Small intestine (tissue), 7 donors: ENCODE data around the gene DRGX. TPM values are rescaled to one million over a fixed set of nuclear protein-coding genes. Genes with fewer than 3 reads are reported as not detected.

Experiments
- DNase-seq, 2 donors: peaks; one replicate each; pipeline versions ENCODE4 v3.0.0 to v3.0.0-alpha.2; 2013
- FAIRE-seq: peaks from 2 replicates; lab custom pipeline; 2012; peaks lifted over from hg19 to GRCh38; lab: Jason Lieb, UNC
- H3K27ac ChIP-seq, 3 donors: one replicate each; pipeline ENCODE4 v1.5.1; 2013; ENCODE audit warnings: low read length in 2 of 3, mild to moderate bottlenecking in 2 of 3, control low read depth in 1 of 3, inconsistent platforms in 1 of 3, low read depth in 1 of 3, moderate library complexity in 1 of 3
- H3K27me3 ChIP-seq, 3 donors: one replicate each; pipeline ENCODE4 v1.6.1; 2013; ENCODE audit warnings: low read length in 3 of 3, inconsistent platforms in 1 of 3; ENCODE audit not compliant: control insufficient read depth in 3 of 3, insufficient read depth in 3 of 3
- H3K36me3 ChIP-seq, 3 donors: one replicate each; pipeline ENCODE4 v1.6.1; 2013; ENCODE audit warnings: low read length in 3 of 3, inconsistent platforms in 1 of 3, low read depth in 1 of 3, mild to moderate bottlenecking in 1 of 3, moderate library complexity in 1 of 3; ENCODE audit not compliant: control insufficient read depth in 3 of 3, insufficient read depth in 2 of 3
- H3K4me1 ChIP-seq, 3 donors: one replicate each; pipeline ENCODE4 v1.6.1; 2013; ENCODE audit warnings: low read length in 2 of 3, inconsistent platforms in 1 of 3, low read depth in 1 of 3, mild to moderate bottlenecking in 1 of 3, moderate library complexity in 1 of 3; ENCODE audit not compliant: control insufficient read depth in 3 of 3, insufficient read depth in 2 of 3
- H3K4me3 ChIP-seq, 3 donors: one replicate each; pipeline ENCODE4 v1.5.1; 2013; ENCODE audit warnings: low read length in 3 of 3, control low read depth in 1 of 3, inconsistent platforms in 1 of 3, low read depth in 1 of 3, mild to moderate bottlenecking in 1 of 3, moderate library complexity in 1 of 3
- H3K9me3 ChIP-seq, 2 donors: one replicate each; pipeline ENCODE4 v1.6.1; 2013; ENCODE audit warnings: low read depth in 1 of 2, low read length in 1 of 2; ENCODE audit not compliant: control insufficient read depth in 2 of 2, insufficient read depth in 1 of 2
- WGBS, 3 donors: extraction: QIAGEN DNeasy Blood & Tissue Kit; methylation state at CpG; one replicate each; pipeline ENCODE4 v1.1.7; 2013; 5-methylcytosine and 5-hydroxymethylcytosine counted together
- polyA plus RNA-seq, 4 donors: library from polyadenylated mRNA; stranded (reverse) in 3 of 4; unstranded in 1 of 4; fragments of 200-250 nt in 3 of 4; fragments of 120-200 nt in 1 of 4; gene quantifications; one replicate each; pipeline versions ENCODE4 v1.2.1 to v1.2.3, GENCODE V29; 2013
- donor health status: healthy with polysubstance abuse.
- donor health status: control.
- donor health status: control.
- donor health status: Bipolar disorder and iron deficiency.
- donor health status: healthy.

The DRGX gene
- polyA plus RNA-seq, 4 donors = not detected

- Histone ChIP-seq H3K4me1 (no peaks in the 10 kb centered on the region), H3K9me3 (peaks cover 0 to 10% of the 10 kb centered on the region in 2 donors), H3K36me3 (no peaks in the 10 kb centered on the region), H3K27me3 (peaks cover 0 to 2% (median 0%) of the 10 kb centered on the region in 3 donors), H3K27ac (no peak overlapping the region), H3K4me3 (no peak overlapping the region)
- WGBS, 3 donors = 40 to 73% (median 68%) methylated on average over 4 of the region's 4 CpGs
- DNase-seq (no peak), FAIRE-seq (no peak)
Observed at GRCh38 chr10:49351669-49352068, 44.2 kb downstream of the DRGX start.

- FAIRE-seq = no peak
- no peak overlapping the region for H3K4me3 ChIP-seq
- H3K9me3 ChIP-seq = peaks cover 0 to 10% of the 10 kb centered on the region in 2 donors
- H3K27me3 ChIP-seq = peaks cover 0 to 2% (median 0%) of the 10 kb centered on the region in 3 donors
- no peak overlapping the region for H3K27ac ChIP-seq
- H3K4me1 ChIP-seq = no peaks in the 10 kb centered on the region
- DNase-seq = no peak
- H3K36me3 ChIP-seq = no peaks in the 10 kb centered on the region
- 76 to 81% (median 80%) methylated on average over 4 of the region's 4 CpGs for WGBS, 3 donors
Observed at GRCh38 chr10:49350846-49351532, 44.9 kb downstream of the DRGX start.

DNA sequence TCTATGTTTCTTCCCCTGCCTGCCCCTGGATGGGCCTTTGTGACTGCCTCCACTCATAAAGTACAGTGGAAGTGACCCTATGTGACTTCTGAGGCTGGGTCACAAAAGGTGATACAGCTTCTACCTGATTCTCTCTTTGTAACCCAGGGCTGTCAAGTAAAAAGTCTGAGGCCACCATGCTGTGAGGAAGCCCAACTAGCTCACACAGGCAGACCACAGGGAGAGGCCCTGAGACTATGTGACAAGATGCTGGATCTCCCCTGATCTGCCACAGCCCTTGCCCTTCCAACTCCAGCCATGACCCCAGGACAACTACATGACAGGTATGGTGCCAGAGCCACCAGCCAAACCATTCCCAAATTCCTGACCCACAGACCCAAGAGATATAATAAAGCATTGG, 45.8 kb downstream of the DRGX start:
- H3K27me3 ChIP-seq = peaks cover 0 to under 1% (median 0%) of the 10 kb centered on the region in 3 donors
- DNase-seq (no peak), FAIRE-seq (no peak)
- no peaks in the 10 kb centered on the region for H3K4me1 ChIP-seq
- peaks cover 0 to 10% of the 10 kb centered on the region in 2 donors for H3K9me3 ChIP-seq
- H3K4me3 ChIP-seq = no peak overlapping the region
- H3K36me3 ChIP-seq = no peaks in the 10 kb centered on the region
- H3K27ac ChIP-seq = no peak overlapping the region

DNA sequence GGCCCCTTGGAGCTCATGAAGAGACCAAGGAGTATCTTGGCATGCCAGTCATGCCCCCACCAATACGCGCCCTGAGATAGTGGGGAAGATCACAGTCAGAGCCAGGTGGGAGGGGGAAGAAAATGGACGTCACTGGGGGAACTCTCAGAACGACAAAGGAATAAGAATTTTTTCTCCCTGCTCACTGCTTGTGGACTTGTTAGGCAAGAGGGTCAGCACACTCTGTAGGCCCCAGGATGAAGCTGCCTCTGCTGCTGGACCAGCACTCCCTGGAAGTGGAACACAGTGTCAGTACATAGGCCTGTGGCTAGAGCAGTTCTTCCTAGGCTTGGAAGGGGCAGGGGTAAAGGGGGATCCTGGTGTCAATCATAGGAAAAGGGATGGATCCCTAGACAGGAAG, 46.5 kb downstream of the DRGX start:
- 92 to 95% (median 93%) methylated on average over 4 of the region's 4 CpGs for WGBS, 3 donors
- no peak overlapping the region for H3K27ac ChIP-seq
- no peak for FAIRE-seq
- DNase-seq = no peak
- H3K4me3 ChIP-seq = no peak overlapping the region
- H3K4me1 ChIP-seq = no peaks in the 10 kb centered on the region
- H3K9me3 ChIP-seq = peaks cover 0 to 10% of the 10 kb centered on the region in 2 donors
- H3K36me3 ChIP-seq = no peaks in the 10 kb centered on the region
- no peaks in the 10 kb centered on the region for H3K27me3 ChIP-seq

GRCh38 chr10:49348593-49348992, 47.3 kb downstream of the DRGX start:
- 55 to 63% (median 59%) methylated on average over 2 of the region's 2 CpGs for WGBS, 3 donors
- Histone ChIP-seq H3K4me1 (no peaks in the 10 kb centered on the region), H3K27ac (no peak overlapping the region), H3K4me3 (no peak overlapping the region), H3K36me3 (no peaks in the 10 kb centered on the region), H3K9me3 (peaks cover 0 to 10% of the 10 kb centered on the region in 2 donors), H3K27me3 (no peaks in the 10 kb centered on the region)
- DNase-seq (no peak), FAIRE-seq (no peak)

GRCh38 chr10:49347827-49348226, 48.1 kb downstream of the DRGX start:
- DNase-seq (no peak), FAIRE-seq (no peak)
- Histone ChIP-seq H3K27me3 (no peaks in the 10 kb centered on the region), H3K36me3 (no peaks in the 10 kb centered on the region), H3K4me1 (no peaks in the 10 kb centered on the region), H3K27ac (no peak overlapping the region), H3K4me3 (no peak overlapping the region), H3K9me3 (peaks cover 0 to 10% of the 10 kb centered on the region in 2 donors)
- 74 to 78% (median 77%) methylated on average over 3 of the region's 3 CpGs for WGBS, 3 donors

GRCh38 chr10:49347342-49347741, 48.5 kb downstream of the DRGX start:
- Histone ChIP-seq H3K9me3 (peaks cover 0 to 10% of the 10 kb centered on the region in 2 donors), H3K27ac (no peak overlapping the region), H3K4me3 (no peak overlapping the region), H3K27me3 (no peaks in the 10 kb centered on the region), H3K4me1 (no peaks in the 10 kb centered on the region), H3K36me3 (no peaks in the 10 kb centered on the region)
- FAIRE-seq (no peak), DNase-seq (no peak)
- 86 to 98% (median 90%) methylated on average over 4 of the region's 4 CpGs for WGBS, 3 donors

- no peak for FAIRE-seq
- Histone ChIP-seq H3K4me3 (no peak overlapping the region), H3K9me3 (peaks cover 0 to 2% of the 10 kb centered on the region in 2 donors), H3K27ac (no peak overlapping the region), H3K36me3 (no peaks in the 10 kb centered on the region), H3K27me3 (no peaks in the 10 kb centered on the region), H3K4me1 (no peaks in the 10 kb centered on the region)
- WGBS, 3 donors = 67 to 93% (median 71%) methylated on average over 2 of the region's 2 CpGs
- no peak for DNase-seq
Observed at GRCh38 chr10:49344840-49345239, 51.0 kb downstream of the DRGX start.

- FAIRE-seq = no peak
- WGBS, 3 donors = 73 to 83% (median 82%) methylated on average over 1 of the region's 1 CpG
- no peak for DNase-seq
Observed at GRCh38 chr10:49338604-49339003, 57.3 kb downstream of the DRGX start.

More at GRCh38 chr10:49338604-49339003, 57.3 kb downstream of the DRGX start:
- no peak overlapping the region for H3K27ac ChIP-seq
- H3K27me3 ChIP-seq = no peaks in the 10 kb centered on the region
- no peaks in the 10 kb centered on the region for H3K36me3 ChIP-seq
- no peaks in the 10 kb centered on the region for H3K9me3 ChIP-seq
- H3K4me1 ChIP-seq = no peaks in the 10 kb centered on the region
- H3K4me3 ChIP-seq = no peak overlapping the region
